Measurements from ENCODE around the gene ORC3. TPM values are rescaled to one million over a fixed set of nuclear protein-coding genes. Genes with fewer than 3 reads are reported as not detected.

ORC3 gene
- total and polyA plus RNA-seq, 2 of the 4 experiments (the other 2 are of a cell fraction), result 22.3 to 30.6 TPM

DNA sequence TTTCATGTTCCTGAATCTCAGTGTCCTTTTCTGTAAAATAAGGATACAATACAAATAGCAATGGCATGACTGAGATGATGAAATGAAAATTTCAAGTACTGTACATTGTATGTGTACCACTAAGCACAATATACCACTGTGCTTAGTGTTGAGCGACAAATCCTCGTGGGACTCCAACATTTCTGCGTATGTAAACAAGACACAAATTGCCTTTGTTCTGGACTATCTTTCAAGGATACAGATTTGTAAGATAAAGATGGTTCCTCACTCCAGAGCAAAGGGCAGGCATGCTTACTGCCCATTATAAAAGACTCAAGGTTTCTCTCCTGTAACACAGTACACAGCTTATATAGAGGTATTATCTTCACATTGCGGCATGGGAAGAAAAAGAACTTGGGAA, 6.1 kb upstream of the ORC3 start:
- no peak overlapping the region for H2BK20ac ChIP-seq (ENCODE audit: low read depth, low read length)
- H4K8ac ChIP-seq (ENCODE audit: low read depth in 2 of 2, low read length in 2 of 2), result 0 out of 4 replicates have a peak overlapping the region, but pooled peaks of 1 of the 2 experiments have one; percentile 9
- no peak overlapping the region for H4K91ac ChIP-seq (ENCODE audit: insufficient read depth, low read depth, low read length)
- H3K27ac ChIP-seq (ENCODE audit: insufficient read depth, low read length), result no peak overlapping the region
- no peak overlapping the region for H2AK5ac ChIP-seq (ENCODE audit: low read depth, low read length)
- dilution Hi-C loops (cut with HindIII; ENCODE audit: low sequenced_read_pairs, unreplicated experiment) (no loop called here), in situ Hi-C loops (cut with MboI; ENCODE audit: low sequenced_read_pairs) (no loop called here), intact Hi-C loops (cut with micrococcal nuclease) (no loop called here)
- no peak overlapping the region for H2BK120ac ChIP-seq (ENCODE audit: low read depth, low read length)
- no peak overlapping the region for H2AK9ac ChIP-seq (replicated peaks; ENCODE audit: low read depth, low read length, poor library complexity)
- no peak overlapping the region for H3K56ac ChIP-seq (ENCODE audit: extremely low read depth, insufficient read depth, low read length)
- no peak overlapping the region for H2AFZ ChIP-seq (replicated peaks; ENCODE audit: low read length, poor library complexity)
- peaks cover 14% of the 10 kb centered on the region for H3K36me3 ChIP-seq (ENCODE audit: control insufficient read depth, insufficient read depth, low read length)
- peaks cover 30 to 63% of the 10 kb centered on the region in 2 experiments for H3K79me1 ChIP-seq (ENCODE audit: low read depth in 1 of 2, low read length in 2 of 2)
- no peak overlapping the region for H3K4ac ChIP-seq (ENCODE audit: low read depth, low read length)
- H3K23ac ChIP-seq (ENCODE audit: low read depth, low read length), result no peak overlapping the region
- no peak overlapping the region for H4K5ac ChIP-seq (ENCODE audit: low read depth, low read length)
- no peak overlapping the region for H3K18ac ChIP-seq (ENCODE audit: low read depth, low read length)
- peaks cover 3% of the 10 kb centered on the region; the same call in 1 of the 2 replicates for H3K9me1 ChIP-seq (ENCODE audit: insufficient read depth, low read length)
- DNase-seq, result no peak
- no peak for TF ChIP-seq NFE2L2 (IDR thresholded peaks at IDR 0.05; ENCODE audit: low read depth, low read length)
- no peak overlapping the region for H3K4me2 ChIP-seq (ENCODE audit: low read depth, low read length)
- H2BK5ac ChIP-seq (ENCODE audit: low read depth, low read length, poor library complexity, severe bottlenecking), result no peak overlapping the region
- H3K4me1 ChIP-seq (ENCODE audit: control insufficient read depth, insufficient read depth, low read length), result peaks cover 8% of the 10 kb centered on the region
- no TSS peak for BruUV-seq (replicated peaks)
- no peak overlapping the region for H3K4me3 ChIP-seq (ENCODE audit: insufficient read depth, low read depth, low read length)
- no CpG with 5 or more reads among the region's 4 CpGs for WGBS, 2 experiments (ENCODE audit: extremely low coverage in 2 of 2, insufficient read length in 1 of 2)
- H3K27me3 ChIP-seq (ENCODE audit: control insufficient read depth, insufficient read depth, low read length), result no peaks in the 10 kb centered on the region
- no peak overlapping the region for H2BK15ac ChIP-seq (ENCODE audit: low read depth, low read length)
- ChIA-PET CTCF (interaction anchor here (0.6 kb wide), 1 partner anchor 100 kb away, joined by 3 read pairs; no protein-coding TSS in a partner anchor), POLR2A (ENCODE audit: unreplicated experiment) (no interaction called here)
- no peak for ATAC-seq (ENCODE audit: low read depth)
- H3K14ac ChIP-seq (replicated peaks; ENCODE audit: low read depth, low read length), result no peak overlapping the region
- H3K9me3 ChIP-seq (ENCODE audit: control insufficient read depth, insufficient read depth, low read length), result no peaks in the 10 kb centered on the region
- H4K20me1 ChIP-seq (ENCODE audit: insufficient read depth, low read length), result peaks cover 39% of the 10 kb centered on the region
- H3K9ac ChIP-seq (ENCODE audit: low read depth, low read length), result no peak overlapping the region

Measured in IMR-90 (cell line).